GM21737 (cell line): Measurements from ENCODE around the gene CD6.

Experiments used
- ATAC-seq: cut with Tn5 transposase; IDR thresholded peaks from one replicate; pipeline ENCODE4 v1.9.1; 2021; ENCODE audit warnings: mild to moderate bottlenecking, moderate library complexity; ENCODE audit not compliant: unreplicated experiment

The CD6 gene

DNA sequence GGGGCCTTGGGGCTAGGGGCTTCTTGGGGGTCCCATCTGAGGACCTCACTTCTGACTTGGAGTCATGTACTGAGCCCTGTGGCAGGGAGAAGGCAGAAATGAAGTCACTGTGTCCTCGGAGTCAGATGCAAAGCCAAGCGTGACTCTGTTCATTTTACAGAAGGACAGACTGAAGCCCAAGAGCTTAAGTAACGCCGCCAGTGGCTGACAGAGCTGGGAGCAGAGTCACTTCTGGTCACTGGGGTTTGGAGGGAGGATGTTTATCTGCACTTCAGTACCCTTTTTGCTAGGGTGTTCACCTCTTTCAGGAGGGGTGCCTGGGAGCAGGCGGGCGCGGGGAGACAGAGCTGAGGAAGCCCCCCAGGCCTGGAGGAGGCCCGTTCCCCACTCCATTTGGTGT, 10.7 kb downstream of the CD6 start:
- no peak for ATAC-seq

DNA sequence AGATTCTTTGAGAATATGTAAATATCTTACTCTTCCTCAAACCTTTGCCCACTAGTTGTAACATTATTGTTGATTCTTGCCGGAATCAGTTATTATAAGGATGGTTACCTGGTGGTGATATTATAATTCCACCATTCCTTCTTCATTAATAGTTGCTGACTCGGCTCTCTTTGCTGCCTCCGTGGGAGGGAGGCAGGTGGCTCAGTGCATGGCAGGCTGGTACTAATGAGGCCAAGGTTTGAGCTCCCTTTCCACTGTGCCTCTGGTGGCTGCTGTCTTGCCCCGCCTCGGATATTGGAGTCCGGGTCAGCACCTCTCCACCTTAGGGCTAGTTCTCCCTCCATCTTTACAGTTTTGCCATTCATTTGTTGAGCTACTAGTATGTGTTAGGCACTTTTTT, 12.7 kb downstream of the CD6 start:
- no peak for ATAC-seq

DNA sequence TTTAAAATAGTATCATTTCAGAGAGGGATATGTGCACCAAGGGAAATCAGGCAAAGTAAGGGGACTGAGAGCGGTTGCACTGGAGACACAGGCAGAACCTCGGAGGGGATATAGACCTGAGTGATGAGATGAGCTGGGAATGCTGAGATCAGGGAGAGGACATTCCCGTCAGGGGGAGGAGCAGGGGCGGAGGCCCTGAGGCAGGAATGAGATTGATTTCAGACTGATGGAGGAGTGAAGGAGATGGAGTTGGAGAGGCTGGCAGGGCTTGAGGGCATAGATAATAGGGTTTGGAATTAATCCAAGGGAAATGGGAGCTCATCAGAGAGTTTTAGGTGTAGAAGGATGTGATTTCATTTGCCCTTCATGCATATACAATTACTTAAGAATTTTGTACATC, 13.2 kb downstream of the CD6 start:
- ATAC-seq, result no peak

DNA sequence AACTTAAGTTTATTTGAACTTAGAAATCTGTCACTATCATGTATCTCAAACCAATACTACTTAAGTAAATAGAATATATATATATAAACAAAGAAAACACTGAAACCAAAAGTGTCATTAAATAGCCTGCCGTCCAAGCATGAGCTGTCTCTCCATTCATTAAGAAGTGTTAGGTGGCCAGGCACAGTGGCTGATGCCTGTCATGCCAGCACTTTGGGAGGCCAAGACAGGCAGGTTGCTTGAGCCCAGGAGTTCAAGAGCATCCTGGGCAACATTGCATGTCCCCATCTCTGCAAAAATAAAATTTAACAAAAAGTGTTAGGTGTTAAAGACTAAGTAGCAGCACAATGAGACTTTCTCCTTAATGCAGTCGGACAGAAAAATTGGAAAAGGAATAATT, 14.0 kb downstream of the CD6 start:
- ATAC-seq, result no peak

DNA sequence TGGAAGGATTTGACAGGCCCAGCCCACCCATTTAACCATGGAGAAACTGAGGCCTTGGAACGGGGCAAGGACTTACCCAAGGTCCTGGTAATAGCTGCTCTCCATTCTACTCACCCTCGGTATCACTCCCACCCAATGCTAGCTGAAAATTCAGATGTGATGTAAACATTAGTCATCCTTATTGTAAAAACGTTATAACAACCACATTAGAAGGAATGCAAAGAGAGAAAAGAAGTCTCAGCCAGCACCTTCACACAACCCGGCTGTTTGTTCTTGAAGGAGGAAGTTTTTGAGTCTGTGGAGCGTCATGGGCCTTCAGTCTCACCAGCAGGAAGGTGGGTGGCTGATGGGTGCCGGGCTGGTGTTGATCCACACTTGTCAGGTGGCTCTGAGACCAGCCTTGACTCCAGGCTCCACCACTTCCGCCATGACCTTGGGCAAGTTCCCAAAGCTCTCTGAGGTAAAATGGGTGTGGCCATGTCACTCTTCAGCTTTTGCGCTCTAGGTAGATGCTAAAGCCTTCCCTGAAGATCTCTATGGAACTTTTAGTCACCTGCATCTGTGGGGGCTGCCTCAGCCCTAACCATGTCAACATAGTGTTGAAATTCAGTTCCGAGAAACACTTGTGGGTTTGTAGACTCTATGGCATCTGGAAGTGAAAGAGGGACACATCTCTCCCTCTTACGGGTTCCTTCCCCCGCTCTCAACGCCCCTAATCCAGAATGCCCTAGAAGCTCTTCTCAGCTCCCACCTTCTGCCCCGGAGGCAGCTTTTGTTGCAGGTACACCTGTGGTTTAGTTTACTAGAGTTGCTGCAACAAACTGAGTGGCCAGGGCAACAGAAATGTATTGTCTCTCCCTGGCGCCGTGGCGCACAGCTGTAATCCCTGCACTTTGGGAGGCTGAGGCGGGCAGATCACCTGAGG, 14.8 kb downstream of the CD6 start:
- ATAC-seq, result no peak

DNA sequence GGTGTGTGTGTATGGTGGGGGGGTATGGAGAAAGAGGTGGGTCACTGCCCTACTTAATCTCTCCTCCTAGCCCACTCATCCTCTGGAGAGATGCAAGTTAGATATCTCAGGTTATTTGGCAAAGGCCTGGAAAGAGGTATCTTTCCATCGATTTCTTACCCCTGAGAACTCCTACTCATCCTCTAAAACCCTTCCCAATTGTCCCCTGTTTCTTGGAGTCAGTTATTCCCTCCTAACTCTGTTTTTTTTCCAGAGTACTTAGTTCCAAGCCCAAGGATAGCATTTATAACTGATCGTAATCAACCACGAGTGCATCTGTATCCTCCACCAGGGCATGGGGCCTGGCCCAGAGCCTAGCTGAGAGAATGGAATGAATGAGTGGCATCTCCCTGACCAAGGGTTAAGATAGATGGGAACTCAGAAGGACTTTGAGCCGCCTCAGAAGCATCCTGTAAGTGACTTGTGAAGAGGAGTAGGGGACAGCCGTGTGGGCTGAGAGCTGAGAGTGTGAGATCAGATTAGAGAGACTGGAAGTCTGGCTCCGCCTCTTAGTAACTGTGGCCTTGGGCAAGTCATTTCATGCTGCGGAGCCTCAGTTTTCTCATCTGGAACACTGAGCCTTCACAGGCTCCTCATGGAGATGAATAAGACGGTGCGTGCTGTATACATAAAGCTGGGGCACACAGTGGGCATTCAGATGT, 16.2 kb downstream of the CD6 start:
- no peak for ATAC-seq

DNA sequence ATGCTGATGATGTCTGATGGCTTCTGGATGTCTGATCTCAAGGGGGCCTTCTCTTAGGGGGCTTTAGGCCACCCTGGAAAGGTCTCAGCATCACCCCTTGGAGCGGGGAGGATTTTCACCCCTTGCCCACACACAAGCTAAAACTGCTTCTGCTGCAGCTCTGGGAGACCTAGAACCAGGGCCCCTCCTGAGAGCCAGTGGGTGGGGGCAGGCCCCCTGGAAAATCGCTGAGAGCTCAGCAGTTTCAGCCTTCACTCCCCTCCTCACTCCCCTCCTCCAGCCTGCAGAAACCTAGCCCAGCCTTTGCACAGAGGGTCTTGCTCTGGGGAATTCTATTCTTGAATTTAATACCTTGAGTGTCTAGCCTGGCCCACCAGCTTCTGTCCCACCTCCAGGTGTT, 17.2 kb downstream of the CD6 start:
- no peak for ATAC-seq

DNA sequence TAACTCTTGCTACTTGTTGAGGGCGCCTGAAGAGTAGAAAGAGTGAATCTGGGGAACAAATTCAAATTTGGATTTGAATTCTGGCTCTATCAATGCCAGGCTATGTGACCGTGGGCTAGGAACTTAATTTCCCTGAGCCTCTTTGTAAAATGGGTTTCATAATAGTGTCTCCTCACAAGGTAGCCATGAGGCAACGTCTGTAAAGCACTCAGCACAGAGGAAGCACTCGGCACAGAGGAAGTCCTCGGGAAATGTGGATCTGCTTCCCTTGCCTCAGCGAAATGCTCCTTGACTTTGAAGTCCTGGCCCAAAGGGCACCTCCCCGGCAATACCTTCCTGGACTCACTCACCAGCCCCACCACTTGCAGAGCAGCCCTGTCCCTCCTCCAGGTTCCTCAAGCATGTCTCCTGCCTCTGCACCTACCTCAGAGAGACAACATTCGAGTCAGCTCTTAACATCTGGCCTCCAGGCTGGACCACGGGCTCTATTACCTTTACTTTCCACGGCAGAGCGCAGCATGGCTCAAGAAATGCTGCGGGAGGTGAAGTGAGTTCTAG, 17.7 kb downstream of the CD6 start:
- ATAC-seq, result no peak

DNA sequence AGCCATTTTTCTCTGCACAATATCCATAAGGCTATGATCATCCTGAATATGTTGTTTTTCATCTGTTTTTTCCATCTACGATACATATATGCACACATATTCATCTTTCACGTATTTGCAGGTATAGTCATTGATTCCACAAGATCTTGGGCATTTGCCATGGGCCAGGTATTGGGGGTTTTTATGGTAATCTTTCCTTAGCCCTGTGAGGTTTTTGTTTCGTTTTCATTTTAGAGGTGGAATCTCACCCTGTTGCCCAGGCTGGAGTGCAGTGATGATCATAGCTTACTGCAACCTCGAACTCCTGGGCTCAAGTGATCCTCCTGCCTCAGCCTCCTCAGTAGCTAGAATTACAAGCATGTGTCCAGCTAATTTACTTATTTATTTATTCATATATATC, 20.0 kb downstream of the CD6 start:
- no peak for ATAC-seq

DNA sequence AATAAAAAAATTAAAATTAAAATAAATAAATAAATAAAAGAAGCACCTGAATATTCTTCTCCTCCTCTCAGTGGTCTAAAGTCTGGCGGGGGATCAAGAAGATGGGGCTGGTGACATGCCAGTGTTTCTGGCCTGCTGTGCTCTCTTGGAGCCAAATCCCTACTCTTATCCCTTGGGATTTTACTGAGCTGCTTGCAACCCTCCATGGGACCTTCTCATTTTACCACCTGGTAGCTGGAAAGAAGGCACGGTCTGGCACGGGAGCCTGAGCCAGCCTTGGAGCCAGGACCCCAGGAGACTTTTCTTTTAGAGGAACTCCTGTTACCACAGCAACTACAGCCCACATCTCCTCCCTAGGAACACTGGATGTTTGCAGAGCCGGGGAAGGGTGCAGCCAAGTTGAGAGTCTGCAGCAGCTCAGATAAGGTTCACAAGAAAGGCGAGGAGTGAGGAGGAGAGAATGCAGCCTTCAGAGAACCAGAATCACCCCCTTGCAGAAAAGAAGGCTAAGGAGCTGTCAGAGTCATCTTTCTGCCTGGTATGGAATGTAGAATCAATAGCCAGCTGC, 21.4 kb downstream of the CD6 start:
- no peak for ATAC-seq

DNA sequence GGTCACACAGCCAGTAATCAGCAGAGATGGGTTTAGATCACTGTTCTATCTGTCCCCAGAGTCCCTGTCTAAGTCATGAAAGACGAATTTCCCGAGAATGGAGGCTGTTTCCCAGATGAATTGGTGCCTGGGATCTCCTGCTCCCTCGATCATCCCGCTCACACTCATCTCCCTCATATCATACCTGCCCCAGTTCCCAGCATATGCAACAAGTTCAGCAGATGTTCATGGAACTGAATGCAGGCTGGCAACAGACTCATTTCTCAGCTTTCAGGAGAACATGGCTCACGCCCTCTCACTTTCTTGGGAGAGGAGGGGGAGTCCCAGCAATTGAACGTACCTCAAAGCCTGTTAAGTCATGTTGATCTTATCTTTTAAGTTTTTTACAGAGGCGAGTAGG, 22.1 kb downstream of the CD6 start:
- ATAC-seq, result no peak

DNA sequence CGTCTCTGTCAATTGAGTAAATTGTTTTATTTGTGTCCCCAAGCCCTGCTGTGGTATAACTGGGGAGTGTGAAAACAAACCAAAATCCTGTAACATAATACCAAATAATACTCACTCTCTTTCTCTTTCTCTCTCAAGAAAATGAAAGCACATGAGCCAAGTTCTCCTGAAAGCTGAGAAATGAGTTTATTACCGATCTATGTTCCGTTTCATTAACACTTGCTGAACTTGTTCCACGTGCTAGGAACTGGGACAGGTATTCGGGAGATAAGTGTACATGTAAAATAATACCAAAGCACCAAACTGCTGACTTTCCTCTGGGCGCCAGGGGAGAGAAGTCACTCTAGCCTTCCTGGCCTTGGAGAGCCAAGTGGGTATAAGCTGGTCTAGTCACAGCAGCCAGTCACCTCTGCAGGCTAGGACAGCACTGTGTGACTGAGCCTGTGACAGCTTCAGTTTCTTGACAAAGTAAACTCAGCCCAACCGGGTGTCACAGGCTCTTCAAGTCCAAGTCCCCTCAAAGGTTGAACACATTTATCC, 23.1 kb downstream of the CD6 start:
- ATAC-seq, result no peak

DNA sequence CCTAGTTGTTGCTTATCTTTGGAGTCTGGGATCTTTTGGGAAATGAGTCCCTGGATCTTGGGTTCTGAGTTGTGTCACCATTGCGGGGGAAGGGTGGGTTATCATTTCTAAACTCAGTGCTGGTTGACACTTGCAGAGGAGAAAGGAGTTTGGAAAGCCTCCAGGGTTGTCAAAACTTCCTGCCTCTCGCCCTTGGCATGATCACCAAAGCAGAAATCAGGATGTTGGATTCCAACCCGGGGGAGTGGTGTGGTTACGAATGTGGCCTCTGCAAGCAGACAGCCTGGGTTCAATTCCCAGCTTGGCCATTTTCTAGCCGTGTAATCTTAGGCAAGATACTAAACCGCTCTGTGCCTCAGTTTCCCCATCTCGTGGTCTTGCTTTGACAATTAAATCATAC, 24.3 kb downstream of the CD6 start:
- no peak for ATAC-seq

DNA sequence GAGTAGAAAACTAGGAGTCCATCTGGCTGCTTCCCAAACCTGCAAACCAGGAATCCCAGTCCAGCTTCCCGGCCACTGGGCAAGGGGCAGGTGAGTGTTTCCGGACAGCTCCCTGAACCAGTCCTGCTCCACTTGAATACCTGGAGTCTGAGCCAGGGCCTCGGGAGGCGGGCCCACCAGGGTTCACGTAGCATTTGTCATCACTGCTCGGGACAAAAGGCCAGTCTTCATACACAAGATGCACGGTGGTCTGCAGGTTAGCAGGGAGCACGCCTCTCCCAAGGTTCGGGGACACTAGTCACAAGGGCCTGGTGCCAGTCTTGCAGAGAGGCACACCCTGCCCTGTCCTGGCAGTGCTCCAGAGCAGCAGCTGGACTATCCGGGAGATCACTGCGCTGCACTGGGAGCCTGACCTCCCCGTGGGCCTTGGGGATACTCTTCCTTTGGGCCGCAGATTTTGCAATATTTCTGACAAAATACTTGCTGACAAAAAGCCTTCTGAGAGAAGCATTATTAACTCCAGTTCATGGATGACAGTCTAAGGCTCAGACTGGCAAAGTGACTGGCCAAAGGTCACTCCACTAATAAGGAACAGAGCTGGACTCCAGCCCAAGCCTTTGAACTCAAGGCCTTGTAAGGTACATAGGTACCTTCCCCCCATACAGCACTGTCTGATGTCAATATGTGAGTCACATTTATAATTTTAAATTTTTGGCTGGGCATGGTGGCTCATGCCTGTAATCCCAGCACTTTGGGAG, 25.1 kb downstream of the CD6 start:
- no peak for ATAC-seq

DNA sequence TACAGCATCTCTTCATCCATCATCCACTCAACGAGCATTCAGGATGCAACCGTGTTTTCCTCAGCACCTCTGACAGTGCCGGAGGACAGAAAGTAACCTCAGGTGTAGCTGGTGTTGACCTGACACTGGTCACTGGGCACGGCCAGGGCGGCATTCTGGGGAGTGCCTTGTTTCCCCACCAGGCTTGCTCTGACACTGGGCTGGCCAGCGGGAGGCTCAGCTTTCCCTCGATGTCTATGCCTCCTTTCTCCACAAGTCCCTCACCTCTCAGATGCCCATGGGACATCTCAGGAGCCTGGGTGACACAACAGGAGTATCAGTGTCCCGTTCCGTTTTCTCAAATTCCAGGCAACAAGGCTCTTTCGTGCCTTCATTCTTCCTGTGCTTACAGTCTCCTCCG, 28.9 kb downstream of the CD6 start:
- ATAC-seq, result no peak

DNA sequence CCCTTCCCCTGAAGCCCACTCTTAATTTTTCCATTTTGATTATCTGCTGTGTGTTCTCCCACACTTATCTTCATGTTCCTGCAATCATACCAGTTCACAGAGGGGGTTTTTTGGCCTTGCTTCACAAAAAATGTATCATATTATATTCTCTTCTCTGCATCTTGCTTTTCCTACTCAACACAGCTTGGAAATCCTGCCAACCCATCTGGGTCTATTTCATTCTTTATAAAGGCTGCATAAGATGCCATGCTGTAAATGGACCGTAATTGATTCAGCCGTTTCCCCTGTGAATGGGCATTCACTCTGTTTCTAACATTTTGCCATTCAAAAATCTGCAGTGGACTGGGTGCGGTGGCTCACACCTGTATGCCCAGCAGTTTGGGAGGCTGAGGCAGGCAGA, 30.5 kb downstream of the CD6 start:
- ATAC-seq, result no peak

DNA sequence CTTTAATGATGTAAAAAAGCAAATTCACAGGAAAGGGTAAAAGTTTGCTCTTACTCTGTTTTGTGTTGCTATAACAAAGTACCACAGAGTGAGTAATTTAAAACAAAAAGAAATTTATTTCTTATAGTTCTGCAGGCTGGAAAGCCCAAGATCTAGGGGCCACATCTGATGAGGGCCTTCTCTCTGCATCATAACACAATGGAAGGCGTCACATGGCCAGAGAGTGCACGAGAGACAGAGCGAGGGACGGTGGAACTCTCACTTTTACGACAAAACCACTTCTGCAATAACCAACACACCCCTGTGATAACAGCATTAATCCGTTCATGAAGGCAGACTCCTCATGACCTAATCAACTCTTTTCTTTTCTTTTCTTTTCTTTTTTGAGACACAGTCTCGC, 31.1 kb downstream of the CD6 start:
- no peak for ATAC-seq

DNA sequence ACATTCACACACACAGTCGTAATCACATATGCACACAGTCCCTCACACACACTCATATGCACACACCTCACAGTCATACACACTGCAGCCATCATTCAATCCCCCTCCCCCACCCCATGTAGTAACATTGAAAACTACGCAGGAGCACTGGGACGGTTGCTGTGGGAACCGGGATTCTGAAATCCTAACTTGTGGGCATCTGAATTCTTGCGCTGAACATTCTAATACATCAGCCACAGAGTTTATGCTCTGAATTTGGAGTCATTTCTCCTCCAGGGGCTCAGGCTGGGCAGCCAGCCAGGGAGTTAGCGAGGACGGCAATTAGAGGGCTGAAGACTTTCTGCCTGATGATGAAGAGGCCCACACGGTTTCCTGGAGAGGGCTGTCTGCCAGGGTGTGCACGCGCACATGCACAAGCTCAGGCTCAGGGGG, 32.7 kb downstream of the CD6 start:
- no peak for ATAC-seq

DNA sequence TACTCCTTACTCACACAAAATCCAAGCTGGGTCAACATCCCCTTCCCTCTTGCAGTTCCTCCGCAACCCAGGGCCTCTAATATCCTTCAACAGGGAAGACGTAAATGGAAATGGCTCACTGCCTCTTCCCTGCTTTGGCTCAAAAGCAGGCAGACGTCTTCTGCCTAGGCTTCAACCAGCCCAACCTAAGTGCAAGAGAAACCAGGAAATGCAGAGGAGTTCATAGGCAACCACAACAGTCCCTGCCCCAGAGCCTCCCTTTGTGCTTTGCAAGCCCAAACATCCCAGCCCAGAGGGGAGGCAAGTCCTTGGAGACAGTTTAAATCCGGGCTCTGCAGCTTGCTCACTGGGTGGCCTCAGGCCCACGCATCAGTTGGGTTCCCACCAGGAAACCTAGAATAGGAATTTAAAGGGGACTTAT, 33.3 kb downstream of the CD6 start:
- ATAC-seq, result no peak

DNA sequence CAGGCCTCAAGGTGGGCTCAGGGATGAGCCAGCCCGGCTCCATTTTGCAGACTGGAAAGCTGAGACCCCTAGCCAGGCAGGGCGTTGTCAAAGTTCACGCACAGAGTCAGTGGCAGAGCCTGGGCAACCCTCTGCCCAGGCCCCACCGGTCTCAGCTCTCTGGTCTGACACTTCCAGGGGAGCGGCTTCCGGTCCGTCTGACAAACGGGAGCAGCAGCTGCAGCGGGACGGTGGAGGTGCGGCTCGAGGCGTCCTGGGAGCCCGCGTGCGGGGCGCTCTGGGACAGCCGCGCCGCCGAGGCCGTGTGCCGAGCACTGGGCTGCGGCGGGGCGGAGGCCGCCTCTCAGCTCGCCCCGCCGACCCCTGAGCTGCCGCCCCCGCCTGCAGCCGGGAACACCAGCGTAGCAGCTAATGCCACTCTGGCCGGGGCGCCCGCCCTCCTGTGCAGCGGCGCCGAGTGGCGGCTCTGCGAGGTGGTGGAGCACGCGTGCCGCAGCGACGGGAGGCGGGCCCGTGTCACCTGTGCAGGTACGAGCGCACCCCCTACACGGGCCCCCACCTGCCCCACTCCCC, 36.0 kb downstream of the CD6 start:
- no peak for ATAC-seq
